AG04449 (cell line): Measurements from ENCODE around the gene ADAMTS16.

ENCODE experiments used
- CTCF ChIA-PET: fragments of 350-600 bp; formaldehyde crosslinking; extraction: SDS; loops from one replicate; lab custom pipeline; 2021; ENCODE audit warnings: antibody characterized with exemption; lab: Yijun Ruan, JAX
- POLR2A ChIA-PET: fragments of 400-600, 350-600 bp; formaldehyde crosslinking; extraction: SDS; loops from one replicate; lab custom pipeline; 2020; ENCODE audit warnings: antibody characterized with exemption, inconsistent platforms; lab: Yijun Ruan, JAX
- DNase-seq: peaks from one replicate; pipeline ENCODE4 v3.0.0-alpha.2; 2010; ENCODE audit warnings: low read depth, low spot score
- H3K4me3 ChIP-seq: 2 replicates; pipeline ENCODE4 v1.5.1; 2011; ENCODE audit warnings: low read depth, mild to moderate bottlenecking, control low read depth, low read length
- CTCF ChIP-seq: IDR thresholded peaks from one replicate; pipeline ENCODE4 v1.5.1; 2011; ENCODE audit warnings: mild to moderate bottlenecking, moderate library complexity, low read length, control low read depth, inconsistent platforms; ENCODE audit not compliant: insufficient read depth; ENCODE audit errors: missing control alignments

Gene ADAMTS16

GRCh38 chr5:5183933-5184332, 43.8 kb downstream of the ADAMTS16 start:
- DNase-seq = no peak
- ChIA-PET CTCF (interaction anchor here (1.3 to 1.7 kb wide), 2 partner anchors 18 to 212 kb away, joined by 4 to 5 read pairs; no protein-coding TSS in a partner anchor), POLR2A (no interaction called here)
- no peak for TF ChIP-seq CTCF
- H3K4me3 ChIP-seq = no peak overlapping the region

- ChIA-PET CTCF (interaction anchor here (1.3 kb wide), 1 partner anchor 23 kb away, joined by 3 read pairs; no protein-coding TSS in a partner anchor), POLR2A (no interaction called here)
Measured at GRCh38 chr5:5188376-5189050, 48.4 kb downstream of the ADAMTS16 start.

GRCh38 chr5:5189051-5189430, 48.9 kb downstream of the ADAMTS16 start:
- H3K4me3 ChIP-seq = no peak overlapping the region
- ChIA-PET POLR2A (no interaction called here), CTCF (interaction anchor here (1.3 kb wide), 1 partner anchor 23 kb away, joined by 3 read pairs; no protein-coding TSS in a partner anchor)
- no peak for TF ChIP-seq CTCF
- DNase-seq = no peak

More at GRCh38 chr5:5188376-5189050, 48.4 kb downstream of the ADAMTS16 start:
- DNase-seq = no peak
- no peak overlapping the region for H3K4me3 ChIP-seq
- TF ChIP-seq CTCF = no peak

GRCh38 chr5:5191906-5192305, 51.8 kb downstream of the ADAMTS16 start:
- no peak for TF ChIP-seq CTCF
- no peak overlapping the region for H3K4me3 ChIP-seq
- no peak for DNase-seq
- POLR2A ChIA-PET = no interaction called here
- CTCF ChIA-PET = no interaction called here

GRCh38 chr5:5192681-5193080, 52.6 kb downstream of the ADAMTS16 start:
- POLR2A ChIA-PET = no interaction called here

More at GRCh38 chr5:5192681-5193080, 52.6 kb downstream of the ADAMTS16 start:
- H3K4me3 ChIP-seq = no peak overlapping the region
- CTCF ChIA-PET = interaction anchor here (1.9 kb wide), 1 partner anchor 11 kb away, joined by 5 read pairs; no protein-coding TSS in a partner anchor
- DNase-seq = no peak
- TF ChIP-seq CTCF = no peak
